DOHH2 (cell line): ENCODE measurements around the gene PAQR9.

Source experiments
- H3F3A ChIP-seq: fragments of 200-600 bp; sonication (generic), shearing (Covaris generic); 2 replicates; pipeline ENCODE4 v1.6.0; 2016; ENCODE audit warnings: antibody characterized with exemption, mild to moderate bottlenecking; ENCODE audit not compliant: control insufficient read depth, insufficient read depth
- H3K27ac ChIP-seq: fragments of 200-600 bp; sonication (generic); 2 replicates; pipeline ENCODE4 v1.5.1; 2014; ENCODE audit warnings: low read depth, mild to moderate bottlenecking, low read length, moderate library complexity
- H3K27me3 ChIP-seq: fragments of 200-600 bp; sonication (generic); 2 replicates; pipeline ENCODE4 v1.6.1; 2014; ENCODE audit warnings: mild to moderate bottlenecking, low read length, mixed read lengths; ENCODE audit not compliant: control insufficient read depth
- H3K36me3 ChIP-seq: fragments of 200-600 bp; sonication (generic); 2 replicates; pipeline ENCODE4 v1.6.1; 2014; ENCODE audit warnings: mild to moderate bottlenecking, low read length, moderate library complexity, mixed read lengths; ENCODE audit not compliant: control insufficient read depth
- H3K4me1 ChIP-seq: fragments of 200-600 bp; sonication (generic); 2 replicates; pipeline ENCODE4 v1.6.1; 2014; ENCODE audit warnings: mild to moderate bottlenecking, low read length, mixed read lengths; ENCODE audit not compliant: control insufficient read depth
- H3K4me2 ChIP-seq: fragments of 200-600 bp; sonication (generic); 2 replicates; pipeline ENCODE4 v1.6.0; 2014; ENCODE audit warnings: mild to moderate bottlenecking, low read length, moderate library complexity
- H3K4me3 ChIP-seq: fragments of 200-600 bp; sonication (generic); 2 replicates; pipeline ENCODE4 v1.5.1; 2014; ENCODE audit warnings: mild to moderate bottlenecking, low read length, mixed read lengths
- H3K79me2 ChIP-seq: fragments of 200-600 bp; sonication (generic); 2 replicates; pipeline ENCODE4 v1.6.1; 2014; ENCODE audit warnings: mild to moderate bottlenecking, low read length, mixed read lengths; ENCODE audit not compliant: control insufficient read depth
- H3K9me2 ChIP-seq: fragments of 200-600 bp; sonication (generic); replicated peaks from 2 replicates; pipeline ENCODE4 v1.6.1; 2014; ENCODE audit warnings: mild to moderate bottlenecking, low read length, mixed read lengths; ENCODE audit not compliant: control insufficient read depth
- H3K9me3 ChIP-seq: fragments of 200-600 bp; sonication (generic); 2 replicates; pipeline ENCODE4 v1.6.1; 2014; ENCODE audit warnings: antibody characterized with exemption, low read length, mixed read lengths; ENCODE audit not compliant: control insufficient read depth, insufficient read depth
- H4K20me1 ChIP-seq: fragments of 200-600 bp; sonication (generic); 2 replicates; pipeline ENCODE4 v1.6.0; 2014; ENCODE audit warnings: low read depth, mild to moderate bottlenecking, antibody characterized with exemption, low read length, moderate library complexity; ENCODE audit not compliant: control insufficient read depth, insufficient read depth
- EZH2phosphoT487 ChIP-seq: fragments of 200-600 bp; sonication (generic); IDR thresholded peaks from 2 replicates; pipeline ENCODE4 v1.6.1; 2017; ENCODE audit warnings: borderline replicate concordance, mild to moderate bottlenecking, antibody characterized with exemption, low read length, moderate library complexity, mixed read lengths
- TF ChIP-seq, protein P1 (sequence below): fragments of 200-600 bp; sonication (generic); IDR thresholded peaks from one replicate; pipeline ENCODE4 v1.5.1; 2014; ENCODE audit warnings: antibody characterized with exemption, mild to moderate bottlenecking, low read depth, low read length; ENCODE audit not compliant: poor library complexity, severe bottlenecking

PAQR9 gene

DNA sequence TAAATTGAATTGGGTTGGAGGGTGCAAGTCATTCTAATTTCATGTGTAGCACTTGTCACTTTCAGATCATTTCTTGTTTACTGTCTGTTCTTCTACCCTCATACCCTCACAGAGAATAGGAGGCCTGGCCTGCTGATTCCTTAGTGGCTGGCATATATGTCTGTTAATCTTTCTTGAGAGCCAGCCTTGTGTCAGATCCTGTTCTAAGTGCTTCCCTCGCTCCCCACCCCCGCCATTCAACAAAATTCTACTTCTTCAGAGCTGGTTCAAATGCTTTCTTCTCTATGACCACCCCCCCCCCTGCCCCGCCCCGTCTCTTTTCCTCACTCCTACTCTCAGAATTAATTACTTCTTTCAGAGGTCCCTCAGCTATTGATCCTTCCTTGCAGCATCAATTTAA lies 36.4 kb upstream of the PAQR9 start:
- H3K27me3 ChIP-seq = no peaks in the 10 kb centered on the region
- no peaks in the 10 kb centered on the region for H3F3A ChIP-seq
- H3K4me3 ChIP-seq = peak overlapping the region; percentile 98
- H3K9me3 ChIP-seq = no peaks in the 10 kb centered on the region
- H3K36me3 ChIP-seq = peaks cover 22% of the 10 kb centered on the region
- peak overlapping the region; percentile 87 for H3K4me2 ChIP-seq
- H4K20me1 ChIP-seq = peaks cover 8% of the 10 kb centered on the region
- TF ChIP-seq, protein P1, sequence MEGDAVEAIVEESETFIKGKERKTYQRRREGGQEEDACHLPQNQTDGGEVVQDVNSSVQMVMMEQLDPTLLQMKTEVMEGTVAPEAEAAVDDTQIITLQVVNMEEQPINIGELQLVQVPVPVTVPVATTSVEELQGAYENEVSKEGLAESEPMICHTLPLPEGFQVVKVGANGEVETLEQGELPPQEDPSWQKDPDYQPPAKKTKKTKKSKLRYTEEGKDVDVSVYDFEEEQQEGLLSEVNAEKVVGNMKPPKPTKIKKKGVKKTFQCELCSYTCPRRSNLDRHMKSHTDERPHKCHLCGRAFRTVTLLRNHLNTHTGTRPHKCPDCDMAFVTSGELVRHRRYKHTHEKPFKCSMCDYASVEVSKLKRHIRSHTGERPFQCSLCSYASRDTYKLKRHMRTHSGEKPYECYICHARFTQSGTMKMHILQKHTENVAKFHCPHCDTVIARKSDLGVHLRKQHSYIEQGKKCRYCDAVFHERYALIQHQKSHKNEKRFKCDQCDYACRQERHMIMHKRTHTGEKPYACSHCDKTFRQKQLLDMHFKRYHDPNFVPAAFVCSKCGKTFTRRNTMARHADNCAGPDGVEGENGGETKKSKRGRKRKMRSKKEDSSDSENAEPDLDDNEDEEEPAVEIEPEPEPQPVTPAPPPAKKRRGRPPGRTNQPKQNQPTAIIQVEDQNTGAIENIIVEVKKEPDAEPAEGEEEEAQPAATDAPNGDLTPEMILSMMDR = no peak
- TF ChIP-seq EZH2phosphoT487 = no peak
- H3K79me2 ChIP-seq = peaks cover 49% of the 10 kb centered on the region
- H3K9me2 ChIP-seq = no peaks in the 10 kb centered on the region
- H3K27ac ChIP-seq = no peak overlapping the region
- H3K4me1 ChIP-seq = peaks cover 29% of the 10 kb centered on the region

- Histone ChIP-seq H3K4me1 (peaks cover 20% of the 10 kb centered on the region), H3K9me3 (no peaks in the 10 kb centered on the region), H3K36me3 (peaks cover 22% of the 10 kb centered on the region), H3K27ac (no peak overlapping the region), H3K9me2 (no peaks in the 10 kb centered on the region), H3K4me2 (no peak overlapping the region), H3K79me2 (peaks cover 34% of the 10 kb centered on the region), H3K27me3 (no peaks in the 10 kb centered on the region), H3K4me3 (no peak overlapping the region), H4K20me1 (peaks cover 4% of the 10 kb centered on the region; the same call in 1 of the 2 replicates), H3F3A (no peaks in the 10 kb centered on the region)
- TF ChIP-seq, protein P1 = no peak
- TF ChIP-seq EZH2phosphoT487 = no peak
These were observed 35.0 kb upstream of the PAQR9 start for GRCh38 chr3:142998439-142998838.

GRCh38 chr3:142997330-142997729 lies 33.9 kb upstream of the PAQR9 start:
- Histone ChIP-seq H3K9me2 (no peaks in the 10 kb centered on the region), H3K79me2 (peaks cover 23% of the 10 kb centered on the region), H3K27me3 (no peaks in the 10 kb centered on the region), H3K36me3 (peaks cover 12% of the 10 kb centered on the region), H3F3A (no peaks in the 10 kb centered on the region), H3K9me3 (no peaks in the 10 kb centered on the region), H4K20me1 (no peaks in the 10 kb centered on the region), H3K4me2 (no peak overlapping the region), H3K4me1 (peaks cover 15% of the 10 kb centered on the region), H3K27ac (no peak overlapping the region), H3K4me3 (no peak overlapping the region)
- no peak for TF ChIP-seq EZH2phosphoT487
- TF ChIP-seq, protein P1 = no peak
